ENCODE results near the gene SMARCD3.
A peak's percentile ranks its signal among the peaks of the same experiment; 100 is the strongest.

SMARCD3 gene

GRCh38 chr7:151248346-151249033 is at the start of gene SMARCD3:
TSS of gene SMARCD3 (minus strand) at chr7:151248694. CDS start at chr7:151248562, 132 bp downstream.
- DNase-seq (ENCODE audit: low spot score), result peak; percentile 53

GRCh38 chr7:151296202-151296992 is 47.9 kb upstream of the SMARCD3 start:
- no peak for DNase-seq (ENCODE audit: low spot score)

- no peak for DNase-seq (ENCODE audit: low spot score)
Measured at GRCh38 chr7:151292850-151293249, 44.4 kb upstream of the SMARCD3 start.

DNA sequence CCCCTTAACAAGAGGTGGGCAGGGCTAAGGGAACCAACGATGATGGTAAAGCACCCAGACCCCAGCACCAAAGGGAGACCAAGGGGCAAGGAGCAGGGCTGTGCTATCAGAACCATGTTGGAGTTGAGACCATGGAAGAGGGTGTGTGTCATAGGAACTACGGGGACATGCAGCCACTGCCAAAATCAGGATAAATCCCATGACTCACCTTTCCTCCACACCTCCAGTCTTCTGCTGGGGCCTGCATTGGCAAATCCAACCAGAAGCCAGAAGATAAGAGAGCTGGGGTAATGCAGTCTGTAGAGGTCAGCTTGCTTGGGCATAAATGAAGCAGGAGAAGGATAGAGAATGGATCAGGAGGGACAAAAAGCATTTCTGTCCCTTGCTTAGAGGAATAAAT is 42.7 kb upstream of the SMARCD3 start:
- no peak for DNase-seq (ENCODE audit: low spot score)

DNA sequence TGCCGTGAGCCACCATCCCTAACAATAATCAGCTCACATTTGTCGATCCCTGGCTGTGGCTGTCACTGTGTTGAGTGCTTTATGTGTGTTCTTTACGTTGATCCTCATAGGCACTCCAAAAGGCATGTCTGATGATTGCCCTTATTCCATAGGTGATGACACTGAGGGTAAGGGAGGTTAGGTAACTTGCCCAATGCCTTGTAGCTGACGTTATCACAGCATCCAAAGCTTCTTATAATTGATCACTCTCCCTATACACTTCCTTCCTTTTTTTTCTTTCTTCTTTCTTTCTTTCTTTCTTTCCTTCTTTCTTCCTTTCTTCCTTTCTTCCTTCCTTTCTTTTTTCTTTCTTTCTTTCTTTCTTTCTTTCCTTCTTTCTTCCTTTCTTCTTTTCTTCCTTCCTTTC is 41.9 kb upstream of the SMARCD3 start:
- DNase-seq (ENCODE audit: low spot score), result no peak

GRCh38 chr7:151289891-151290290 is 41.4 kb upstream of the SMARCD3 start:
- DNase-seq (ENCODE audit: low spot score), result no peak

DNA sequence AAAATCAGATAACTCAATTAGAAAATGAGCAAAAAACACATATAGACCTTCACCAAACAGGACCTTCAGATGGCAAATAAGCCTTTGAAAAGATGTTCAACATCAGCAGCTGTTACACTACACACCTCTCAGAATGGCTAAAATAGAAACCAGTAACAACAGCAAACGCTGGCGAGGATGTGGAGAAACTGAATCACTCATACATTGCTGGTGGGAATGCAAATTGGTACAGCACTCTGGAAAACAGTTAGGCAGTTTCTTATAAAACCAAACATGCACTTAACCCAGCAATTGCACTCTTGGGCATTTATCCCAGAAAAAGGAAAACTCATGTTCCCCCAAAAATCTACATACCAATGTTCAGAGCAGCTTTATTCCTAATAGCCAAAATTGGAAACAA is 37.7 kb upstream of the SMARCD3 start:
- DNase-seq (ENCODE audit: low spot score), result no peak

GRCh38 chr7:151283302-151283701 is 34.8 kb upstream of the SMARCD3 start:
- no peak for DNase-seq (ENCODE audit: low spot score)

DNA sequence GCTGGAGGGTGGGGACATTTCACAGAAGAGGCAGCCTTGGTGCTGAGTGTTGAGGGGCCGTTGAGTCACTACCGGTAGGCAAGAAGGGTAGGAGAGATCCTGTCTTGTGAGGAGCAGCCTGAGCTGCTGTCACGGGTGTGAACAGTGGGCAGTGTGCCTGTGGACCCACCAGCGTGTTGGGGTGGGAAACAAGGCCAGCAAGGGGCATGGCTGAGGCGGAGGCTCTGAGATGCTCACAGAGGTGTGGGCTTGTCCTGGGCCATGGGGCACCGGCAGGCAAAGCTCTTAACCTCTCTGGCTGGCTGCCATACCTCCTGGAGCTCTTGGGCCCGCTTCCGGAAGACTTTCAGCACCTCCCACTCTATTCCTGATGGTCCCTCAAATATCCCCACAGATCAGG is 33.6 kb upstream of the SMARCD3 start:
- DNase-seq (ENCODE audit: low spot score), result no peak

- no peak for DNase-seq (ENCODE audit: low spot score)
Measured at GRCh38 chr7:151281686-151282085, 33.2 kb upstream of the SMARCD3 start.

GRCh38 chr7:151280388-151281019 is 32.0 kb upstream of the SMARCD3 start:
- DNase-seq (ENCODE audit: low spot score), result no peak

- no peak for DNase-seq (ENCODE audit: low spot score)
Measured at GRCh38 chr7:151279868-151280267, 31.4 kb upstream of the SMARCD3 start.

- no peak for DNase-seq (ENCODE audit: low spot score)
Measured at GRCh38 chr7:151278949-151279348, 30.5 kb upstream of the SMARCD3 start.

GRCh38 chr7:151277631-151278030 is 29.1 kb upstream of the SMARCD3 start:
- DNase-seq (ENCODE audit: low spot score), result no peak

DNA sequence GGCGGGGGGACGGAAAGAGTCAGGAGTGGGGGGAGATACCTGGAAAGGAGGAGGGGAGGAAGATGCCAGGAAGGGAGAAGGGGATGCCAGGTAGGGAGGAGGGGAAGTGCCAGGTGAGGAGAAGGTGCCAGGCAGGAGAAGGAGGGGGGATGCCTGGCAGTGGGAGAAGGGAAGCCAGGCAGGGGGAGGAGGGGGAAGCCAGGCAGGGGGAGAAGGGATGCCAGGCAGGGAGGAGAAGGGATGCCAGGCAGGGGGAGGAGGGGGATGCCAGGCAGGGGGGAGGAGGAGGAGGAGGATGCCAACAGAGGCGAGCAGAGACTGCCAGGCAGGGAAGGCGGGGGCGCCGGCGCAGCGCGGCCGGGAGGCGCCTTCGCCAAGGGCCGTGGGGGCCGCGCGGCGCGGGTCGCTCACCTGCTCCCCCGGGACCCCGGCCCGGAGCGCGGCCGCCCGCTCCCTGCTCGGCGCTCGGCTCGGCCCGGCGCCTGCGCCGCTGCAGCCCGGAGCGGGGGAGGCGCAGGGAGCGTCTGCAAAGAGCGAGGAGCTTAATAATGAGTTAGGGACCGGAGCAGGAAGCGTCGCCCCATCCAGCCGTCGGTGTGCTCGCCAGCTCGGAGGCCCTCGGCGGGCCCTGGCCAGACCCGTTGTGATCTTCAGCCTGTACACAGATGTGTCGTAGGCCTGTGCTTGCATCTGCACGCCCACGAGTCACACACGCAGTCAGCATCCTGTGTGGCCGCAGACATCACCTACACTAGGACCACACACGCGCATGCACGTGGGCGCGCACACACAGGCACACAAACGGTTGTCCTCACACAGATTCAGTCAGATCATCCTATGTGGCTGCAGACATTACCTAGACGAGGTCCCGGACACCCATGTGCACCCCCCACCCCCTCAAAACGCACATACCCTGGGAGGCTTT is 28.4 kb upstream of the SMARCD3 start:
- DNase-seq (ENCODE audit: low spot score), result peak; percentile 79

- peak; percentile 91 for DNase-seq (ENCODE audit: low spot score)
Measured at GRCh38 chr7:151275813-151276577, 27.5 kb upstream of the SMARCD3 start.

GRCh38 chr7:151274936-151275812 is 26.7 kb upstream of the SMARCD3 start:
- no peak for DNase-seq (ENCODE audit: low spot score)

GRCh38 chr7:151274396-151274795 is 25.9 kb upstream of the SMARCD3 start:
- DNase-seq (ENCODE audit: low spot score), result no peak

GRCh38 chr7:151273651-151274390 is 25.3 kb upstream of the SMARCD3 start:
- no peak for DNase-seq (ENCODE audit: low spot score)

Measured in cerebellar cortex (tissue), 1 donor.